HepG2 (cell line): ENCODE data around the gene WFDC10A. TPM values are rescaled to one million over a fixed set of nuclear protein-coding genes. Genes with fewer than 3 reads are reported as not detected.

ENCODE experiments used
- ATAC-seq: fragments of 200-7000 bp; cut with Tn5 transposase; 3 replicates; pipeline ENCODE4 v1.9.1; 2020; ENCODE audit warnings: mild to moderate bottlenecking, moderate library complexity
- BruUV-seq: library from RNA; stranded (reverse); fragments of 400-500 nt; replicated peaks from 2 replicates; lab custom pipeline; 2021; lab: Mats Ljungman, UMichigan
- CTCF ChIA-PET: fragments of 300-600 bp; formaldehyde crosslinking; extraction: SDS; loops from one replicate; lab custom pipeline; 2021; ENCODE audit warnings: low total read pairs, inconsistent platforms, low intra/inter-chr PET ratio; lab: Yijun Ruan, JAX
- POLR2A ChIA-PET: fragments of 350-600 bp; sonication (Branson Sonifier 250); formaldehyde crosslinking; loops from one replicate; lab custom pipeline; 2020; ENCODE audit warnings: antibody characterized with exemption, inconsistent platforms; lab: Yijun Ruan, JAX
- DNase-seq: peaks from one replicate; pipeline ENCODE4 v3.0.0-alpha.2; 2015; ENCODE audit warnings: low spot score
- FAIRE-seq: peaks from 3 replicates; lab custom pipeline; 2011; peaks lifted over from hg19 to GRCh38; lab: Jason Lieb, UNC
- H2AFZ ChIP-seq: one replicate; pipeline ENCODE4 v1.6.1; 2011; ENCODE audit warnings: low read length, inconsistent platforms
- H3K27ac ChIP-seq: fragments of 300-600 bp; 3 replicates; pipeline ENCODE4 v1.8.0; 2011; ENCODE audit warnings: mixed run types, mild to moderate bottlenecking, mixed read lengths, low read length, inconsistent platforms; ENCODE audit not compliant: insufficient read depth; ENCODE audit errors: extremely low read length
- H3K27me3 ChIP-seq, 2 experiments: fragments of 200-600 bp in 1 of 2; 2 replicates in 1 of 2; 3 replicates in 1 of 2; pipeline versions ENCODE4 v1.6.0 to v1.8.0; 2011; ENCODE audit warnings: low read length in 2 of 2, mild to moderate bottlenecking in 2 of 2, moderate library complexity in 2 of 2, inconsistent platforms in 1 of 2; ENCODE audit not compliant: insufficient read depth in 2 of 2, control insufficient read depth in 1 of 2
- H3K36me3 ChIP-seq, 2 experiments: fragments of 200-600 bp in 1 of 2; replicated peaks in 1 of 2; 2 replicates in 1 of 2; 3 replicates in 1 of 2; pipeline versions ENCODE4 v1.5.1 to v1.8.0; 2011; ENCODE audit warnings: low read length in 2 of 2, inconsistent platforms in 1 of 2; ENCODE audit not compliant: insufficient read depth in 2 of 2, control insufficient read depth in 1 of 2
- H3K4me1 ChIP-seq: 2 replicates; pipeline ENCODE4 v1.5.1; 2012; ENCODE audit warnings: low read length, inconsistent platforms; ENCODE audit not compliant: insufficient read depth
- H3K4me2 ChIP-seq: 2 replicates; pipeline ENCODE4 v1.6.0; 2011; ENCODE audit warnings: low read depth, low read length, inconsistent platforms
- H3K4me3 ChIP-seq, 3 experiments: fragments of 200-600 bp in 1 of 3; sonication (generic), shearing (Covaris generic) in 1 of 3; replicated peaks in 1 of 3; 2 replicates each; pipeline ENCODE4 v1.5.1; 2011 to 2016; ENCODE audit warnings: low read length in 3 of 3, inconsistent platforms in 2 of 3, low read depth in 2 of 3, mild to moderate bottlenecking in 2 of 3, control low read depth in 1 of 3, mixed read lengths in 1 of 3; ENCODE audit not compliant: insufficient read depth in 1 of 3
- H3K79me2 ChIP-seq: one replicate; pipeline ENCODE4 v1.6.1; 2011; ENCODE audit warnings: low read length, inconsistent platforms; ENCODE audit not compliant: insufficient read depth
- H3K9ac ChIP-seq: 2 replicates; pipeline ENCODE4 v1.6.0; 2011; ENCODE audit warnings: mild to moderate bottlenecking, low read depth, low read length, inconsistent platforms; ENCODE audit not compliant: insufficient read depth
- H3K9me3 ChIP-seq: 2 replicates; pipeline ENCODE4 v1.5.1; 2012; ENCODE audit warnings: mild to moderate bottlenecking, low read length
- H4K20me1 ChIP-seq: 2 replicates; pipeline ENCODE4 v1.6.0; 2011; ENCODE audit warnings: inconsistent platforms, mild to moderate bottlenecking, low read length, moderate library complexity; ENCODE audit not compliant: insufficient read depth
- EEA1 ChIP-seq: sonication (generic); formaldehyde crosslinking; IDR thresholded peaks from 2 replicates; pipeline ENCODE4 v1.5.1; 2020; ENCODE audit warnings: mild to moderate bottlenecking, missing genetic modification reagents, borderline replicate concordance
- JUN ChIP-seq: sonication (generic); formaldehyde crosslinking; IDR thresholded peaks from 2 replicates; pipeline ENCODE4 v1.4.0; 2020; ENCODE audit warnings: mild to moderate bottlenecking, missing genetic modification reagents
- NAIF1 ChIP-seq: sonication (generic); formaldehyde crosslinking; IDR thresholded peaks from 2 replicates; pipeline ENCODE4 v1.5.0; 2020; ENCODE audit warnings: mild to moderate bottlenecking, missing genetic modification reagents, borderline replicate concordance
- NR3C1 ChIP-seq: sonication (generic); formaldehyde crosslinking; IDR thresholded peaks from 2 replicates; pipeline ENCODE4 v1.4.0; 2020; ENCODE audit warnings: missing genetic modification reagents
- ZNF280B ChIP-seq: sonication (generic); formaldehyde crosslinking; IDR thresholded peaks from 2 replicates; pipeline ENCODE4 v1.5.0; 2020; ENCODE audit warnings: missing genetic modification reagents, mild to moderate bottlenecking, borderline replicate concordance
- WGBS: methylation state at CpG from one replicate; pipeline ENCODE4 v1.1.6; 2017; ENCODE audit warnings: low lambda C conversion rate; 5-methylcytosine and 5-hydroxymethylcytosine counted together
- in situ Hi-C: cut with HindIII; loops from 2 replicates; pipeline ENCODE4 v1.10.0; 2017; ENCODE audit warnings: low pct_unique_long_range_greater_than_20kb; ENCODE audit not compliant: extremely low pct_ligation_motif_present
- intact Hi-C: fragments of 100-400 bp; cut with micrococcal nuclease; formaldehyde crosslinking; loops from one replicate; pipeline ENCODE4 v1.10.0; 2022; ENCODE audit not compliant: unreplicated experiment
- polyA plus RNA-seq, 8 experiments: library from polyadenylated mRNA; depleted of rRNA in 3 of 8; stranded (reverse) in 7 of 8; unstranded in 1 of 8; fragments of >200 nt; fragmentation: Illumina TruSeq in 4 of 8; extraction: Trizol in 4 of 8; gene quantifications; 2 replicates each; pipeline versions ENCODE4 v1.2.1 to v1.2.3, GENCODE V29; 2011 to 2016; ENCODE audit warnings: low read depth in 4 of 8, missing spikeins in 1 of 8, mixed read lengths in 1 of 8; ENCODE audit not compliant: insufficient read depth in 1 of 8
- total RNA-seq, 5 experiments: library from RNA; depleted of rRNA; stranded (reverse); fragments of >200 nt; fragmentation: Illumina TruSeq; extraction: Trizol; gene quantifications; 2 replicates each; pipeline ENCODE4 v1.2.3, GENCODE V29; 2016; ENCODE audit warnings: low read depth in 1 of 5
- TF ChIP-seq, protein P1 (sequence below), 2 experiments: fragments of 450-650 bp in 1 of 2; sonication (generic) in 1 of 2; formaldehyde crosslinking in 1 of 2; IDR thresholded peaks; 2 replicates each; pipeline versions ENCODE4 v1.6.1 to v1.8.0; 2016 to 2022; ENCODE audit warnings: antibody characterized with exemption in 1 of 2, mild to moderate bottlenecking in 1 of 2, missing genetic modification reagents in 1 of 2

The WFDC10A gene
- total and polyA plus RNA-seq, 2 of the 13 experiments (the other 11 are each of a cell fraction or from before 2014, with no cell fraction given): not detected

GRCh38 chr20:45593498-45593897 is 36.0 kb upstream of the WFDC10A start:
- Histone ChIP-seq H3K4me1 (no peaks in the 10 kb centered on the region), H3K4me3 (no peak overlapping the region), H3K79me2 (no peaks in the 10 kb centered on the region), H3K9ac (no peak overlapping the region), H3K36me3 (no peaks in the 10 kb centered on the region), H4K20me1 (no peaks in the 10 kb centered on the region), H3K27me3 (peaks cover 0 to 3% of the 10 kb centered on the region in 2 experiments; a peak in 1 of 5 replicates), H3K4me2 (no peak overlapping the region), H3K9me3 (no peaks in the 10 kb centered on the region), H2AFZ (no peak overlapping the region), H3K27ac (no peak overlapping the region)
- DNase-seq (no peak), FAIRE-seq (no peak), ATAC-seq (no peak)
- intact Hi-C loops: no loop called here
- in situ Hi-C loops: no loop called here
- TF ChIP-seq JUN (no peak), NR3C1 (CRISPR knock-in tag) (no peak), EEA1 (CRISPR knock-in tag) (no peak), NAIF1 (CRISPR knock-in tag) (no peak), ZNF280B (no peak)
- TF ChIP-seq, protein P1, sequence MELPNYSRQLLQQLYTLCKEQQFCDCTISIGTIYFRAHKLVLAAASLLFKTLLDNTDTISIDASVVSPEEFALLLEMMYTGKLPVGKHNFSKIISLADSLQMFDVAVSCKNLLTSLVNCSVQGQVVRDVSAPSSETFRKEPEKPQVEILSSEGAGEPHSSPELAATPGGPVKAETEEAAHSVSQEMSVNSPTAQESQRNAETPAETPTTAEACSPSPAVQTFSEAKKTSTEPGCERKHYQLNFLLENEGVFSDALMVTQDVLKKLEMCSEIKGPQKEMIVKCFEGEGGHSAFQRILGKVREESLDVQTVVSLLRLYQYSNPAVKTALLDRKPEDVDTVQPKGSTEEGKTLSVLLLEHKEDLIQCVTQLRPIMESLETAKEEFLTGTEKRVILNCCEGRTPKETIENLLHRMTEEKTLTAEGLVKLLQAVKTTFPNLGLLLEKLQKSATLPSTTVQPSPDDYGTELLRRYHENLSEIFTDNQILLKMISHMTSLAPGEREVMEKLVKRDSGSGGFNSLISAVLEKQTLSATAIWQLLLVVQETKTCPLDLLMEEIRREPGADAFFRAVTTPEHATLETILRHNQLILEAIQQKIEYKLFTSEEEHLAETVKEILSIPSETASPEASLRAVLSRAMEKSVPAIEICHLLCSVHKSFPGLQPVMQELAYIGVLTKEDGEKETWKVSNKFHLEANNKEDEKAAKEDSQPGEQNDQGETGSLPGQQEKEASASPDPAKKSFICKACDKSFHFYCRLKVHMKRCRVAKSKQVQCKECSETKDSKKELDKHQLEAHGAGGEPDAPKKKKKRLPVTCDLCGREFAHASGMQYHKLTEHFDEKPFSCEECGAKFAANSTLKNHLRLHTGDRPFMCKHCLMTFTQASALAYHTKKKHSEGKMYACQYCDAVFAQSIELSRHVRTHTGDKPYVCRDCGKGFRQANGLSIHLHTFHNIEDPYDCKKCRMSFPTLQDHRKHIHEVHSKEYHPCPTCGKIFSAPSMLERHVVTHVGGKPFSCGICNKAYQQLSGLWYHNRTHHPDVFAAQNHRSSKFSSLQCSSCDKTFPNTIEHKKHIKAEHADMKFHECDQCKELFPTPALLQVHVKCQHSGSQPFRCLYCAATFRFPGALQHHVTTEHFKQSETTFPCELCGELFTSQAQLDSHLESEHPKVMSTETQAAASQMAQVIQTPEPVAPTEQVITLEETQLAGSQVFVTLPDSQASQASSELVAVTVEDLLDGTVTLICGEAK (IDR thresholded peaks at IDR 0.05): no peak
- TF ChIP-seq, protein P1 (CRISPR knock-in tag; IDR thresholded peaks at IDR 0.05): no peak
- no TSS peak for BruUV-seq
- 2% methylated on average over 1 of the region's 1 CpG for WGBS
- CTCF ChIA-PET: interaction anchor here (3.3 kb wide), 1 partner anchor 178 kb away, joined by 95 read pairs; no protein-coding TSS in a partner anchor
- POLR2A ChIA-PET: no interaction called here
